GM12875 (cell line): ENCODE measurements around the gene HOXD9.

Source experiments
- H3K4me3 ChIP-seq: one replicate; pipeline ENCODE4 v1.5.1; 2011; ENCODE audit warnings: low read depth, low read length, control low read depth
- CTCF ChIP-seq: IDR thresholded peaks from 2 replicates; pipeline ENCODE4 v1.5.1; 2011; ENCODE audit warnings: low read depth, mild to moderate bottlenecking, control low read depth, inconsistent platforms, low read length, moderate library complexity, borderline replicate concordance; ENCODE audit not compliant: insufficient read depth

The HOXD9 gene

GRCh38 chr2:176165370-176166050 lies 43.0 kb downstream of the HOXD9 start:
- no peak overlapping the region for H3K4me3 ChIP-seq
- TF ChIP-seq CTCF, result no peak

GRCh38 chr2:176166272-176166671 lies 43.8 kb downstream of the HOXD9 start:
- H3K4me3 ChIP-seq, result no peak overlapping the region
- TF ChIP-seq CTCF, result no peak

DNA sequence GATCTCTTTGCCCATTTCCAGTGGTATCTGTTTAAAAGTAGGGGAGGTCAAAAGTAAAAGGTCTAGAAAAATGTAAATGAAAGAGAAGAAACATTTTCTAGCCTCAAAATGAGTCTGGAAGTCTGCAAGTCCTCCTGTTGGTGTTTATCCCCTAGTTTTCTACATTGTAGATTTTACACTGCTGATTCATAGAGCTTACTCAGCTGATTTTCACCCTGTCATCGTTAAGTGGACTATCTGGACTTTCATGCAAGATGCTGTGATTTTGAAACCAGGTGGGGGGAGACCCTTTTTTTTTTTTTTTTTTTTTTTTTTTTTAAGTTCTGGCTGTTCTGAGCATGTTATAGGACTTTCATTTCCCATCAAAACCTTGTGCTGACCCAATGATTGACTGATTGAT lies 44.9 kb downstream of the HOXD9 start:
- H3K4me3 ChIP-seq, result no peak overlapping the region
- TF ChIP-seq CTCF, result no peak

DNA sequence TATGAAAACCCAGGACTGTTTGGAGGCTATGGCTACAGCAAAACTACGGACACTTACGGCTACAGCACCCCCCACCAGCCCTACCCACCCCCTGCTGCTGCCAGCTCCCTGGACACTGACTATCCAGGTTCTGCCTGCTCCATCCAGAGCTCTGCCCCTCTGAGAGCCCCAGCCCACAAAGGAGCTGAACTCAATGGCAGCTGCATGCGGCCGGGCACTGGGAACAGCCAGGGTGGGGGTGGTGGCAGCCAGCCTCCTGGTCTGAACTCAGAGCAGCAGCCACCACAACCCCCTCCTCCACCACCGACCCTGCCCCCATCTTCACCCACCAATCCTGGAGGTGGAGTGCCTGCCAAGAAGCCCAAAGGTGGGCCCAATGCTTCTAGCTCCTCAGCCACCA lies 46.7 kb downstream of the HOXD9 start:
- no peak for TF ChIP-seq CTCF
- H3K4me3 ChIP-seq, result no peak overlapping the region

- no peak overlapping the region for H3K4me3 ChIP-seq
- TF ChIP-seq CTCF, result no peak
These were observed 47.2 kb downstream of the HOXD9 start for GRCh38 chr2:176169711-176170110.

DNA sequence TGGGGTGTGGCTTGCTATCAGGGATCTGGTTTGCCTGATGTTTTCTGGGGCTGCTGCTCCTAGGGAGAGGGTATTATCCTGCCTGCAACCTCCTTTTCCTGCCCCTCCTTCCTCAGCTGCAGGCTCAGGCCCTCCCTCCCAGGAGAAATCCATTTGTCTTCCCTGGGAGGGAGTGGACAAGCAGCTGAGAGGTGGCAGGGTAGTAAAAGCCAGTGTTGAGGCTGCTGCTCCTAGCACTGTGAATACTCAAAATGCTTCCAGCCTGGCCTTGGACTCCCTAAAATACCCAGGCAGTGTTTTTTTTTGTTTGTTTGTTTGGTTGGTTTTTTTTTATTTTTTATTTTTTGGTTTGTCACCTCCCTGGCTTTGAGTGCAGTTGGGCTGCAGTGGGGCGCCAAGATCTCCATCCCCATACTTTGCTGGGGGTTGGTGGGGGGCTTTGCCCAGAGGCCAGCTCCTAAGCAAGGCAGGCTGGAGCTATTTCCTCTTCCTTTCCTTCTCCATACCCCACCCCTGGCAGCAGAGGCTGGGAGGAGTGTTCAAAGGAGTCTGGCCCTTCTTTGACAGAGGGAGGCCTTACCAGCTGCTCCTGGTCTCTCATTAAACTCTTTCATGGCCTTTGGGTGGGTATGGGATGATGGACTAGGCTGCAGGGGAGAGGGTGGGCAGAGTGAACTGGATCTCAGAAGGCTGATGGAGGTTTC lies 48.2 kb downstream of the HOXD9 start:
- TF ChIP-seq CTCF, result no peak
- H3K4me3 ChIP-seq, result no peak overlapping the region
